HG03066 (cell line): ENCODE data around the gene RNF34.

ENCODE experiments used
- ATAC-seq: cut with Tn5 transposase; IDR thresholded peaks from one replicate; pipeline ENCODE4 v1.9.1; 2021; ENCODE audit warnings: low read depth; ENCODE audit not compliant: unreplicated experiment

The RNF34 gene

GRCh38 chr12:121388421-121388981 lies 11.4 kb upstream of the RNF34 start:
- no peak for ATAC-seq

DNA sequence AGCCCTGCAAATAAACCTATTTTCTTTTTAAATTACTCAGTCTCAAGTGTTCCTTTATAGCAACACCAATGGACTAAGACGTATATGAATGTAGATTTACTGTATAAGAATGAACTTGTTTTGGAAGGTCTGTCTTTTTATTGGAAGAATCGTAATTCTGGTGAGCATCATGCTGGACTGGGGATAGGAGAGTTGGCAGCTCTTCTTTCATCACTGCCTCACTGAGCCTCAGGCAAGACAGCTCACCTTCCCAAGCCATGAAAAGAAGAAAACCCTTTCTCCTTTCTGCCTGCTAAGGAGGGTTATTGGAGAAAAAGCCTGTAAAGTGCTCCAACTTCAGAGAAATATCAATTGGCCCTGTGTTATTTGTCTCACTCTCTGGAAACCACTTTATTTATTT lies 9.1 kb upstream of the RNF34 start:
- no peak for ATAC-seq

- peak; percentile 56 for ATAC-seq
Measured at GRCh38 chr12:121391619-121392324, 8.1 kb upstream of the RNF34 start.

GRCh38 chr12:121392325-121392716 lies 7.6 kb upstream of the RNF34 start:
- no peak for ATAC-seq

DNA sequence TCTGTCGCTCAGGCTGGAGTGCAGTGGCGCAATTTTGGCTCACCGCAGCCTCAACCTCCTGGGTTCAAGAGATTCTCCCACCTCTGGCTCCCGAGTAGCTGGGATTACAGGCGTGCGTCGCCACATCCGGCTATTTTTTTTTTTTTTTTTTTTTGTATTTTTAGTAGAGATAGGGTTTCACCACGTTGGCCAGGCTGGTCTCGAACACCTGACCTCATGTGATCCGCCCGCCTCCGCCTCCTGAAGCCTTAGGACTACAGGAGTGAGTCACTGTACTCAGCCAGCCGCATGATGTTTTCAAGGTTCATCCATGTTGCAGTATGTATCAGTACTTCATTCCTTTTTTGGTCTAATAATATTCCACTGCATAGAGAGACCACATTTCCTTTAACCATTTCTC lies 2.4 kb upstream of the RNF34 start:
- ATAC-seq, result no peak

DNA sequence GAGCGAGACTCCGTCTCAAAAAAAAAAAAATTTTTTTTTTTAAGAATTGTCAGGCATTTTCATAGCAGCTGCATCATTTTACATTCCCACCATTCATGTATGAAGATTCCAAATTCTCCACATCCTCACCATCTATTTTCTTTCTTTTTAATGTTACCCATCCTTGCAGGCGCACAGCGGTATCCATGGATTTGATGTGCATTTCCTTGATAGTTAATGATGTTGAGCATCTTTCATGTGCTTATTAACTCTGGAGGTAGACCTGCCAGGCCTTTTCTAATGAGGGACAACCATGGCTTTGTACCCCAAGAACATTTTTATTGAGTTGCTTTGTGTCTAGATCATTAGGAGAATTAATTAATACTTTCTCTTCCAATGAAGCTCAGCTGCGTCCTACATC lies 1.6 kb upstream of the RNF34 start:
- no peak for ATAC-seq

- ATAC-seq, result peak; percentile 30
Measured at GRCh38 chr12:121400332-121401139, 618 bp downstream of the RNF34 start.

GRCh38 chr12:121403721-121404120 lies 3.8 kb downstream of the RNF34 start:
- no peak for ATAC-seq

- no peak for ATAC-seq
Measured at GRCh38 chr12:121404734-121405133, 4.8 kb downstream of the RNF34 start.

DNA sequence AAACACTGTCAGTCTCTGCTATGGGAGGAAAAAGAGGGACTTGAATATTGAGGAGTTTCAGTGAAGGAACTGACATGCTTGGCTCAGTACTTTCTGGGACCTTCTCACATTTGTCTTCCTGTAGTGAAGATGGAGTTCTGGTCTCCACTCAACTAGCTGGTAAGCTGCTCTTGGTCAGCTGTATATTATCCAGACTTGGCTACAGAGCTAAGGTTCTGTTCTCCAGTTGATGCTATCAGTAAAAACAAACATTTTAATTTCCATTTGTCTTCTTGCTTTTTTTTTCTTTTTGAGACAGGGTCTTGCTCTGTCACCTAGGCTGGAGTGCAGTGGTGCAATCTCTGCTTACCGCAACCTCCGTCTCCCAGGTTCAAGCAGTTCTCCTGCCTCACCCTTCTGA lies 5.3 kb downstream of the RNF34 start:
- ATAC-seq, result no peak

DNA sequence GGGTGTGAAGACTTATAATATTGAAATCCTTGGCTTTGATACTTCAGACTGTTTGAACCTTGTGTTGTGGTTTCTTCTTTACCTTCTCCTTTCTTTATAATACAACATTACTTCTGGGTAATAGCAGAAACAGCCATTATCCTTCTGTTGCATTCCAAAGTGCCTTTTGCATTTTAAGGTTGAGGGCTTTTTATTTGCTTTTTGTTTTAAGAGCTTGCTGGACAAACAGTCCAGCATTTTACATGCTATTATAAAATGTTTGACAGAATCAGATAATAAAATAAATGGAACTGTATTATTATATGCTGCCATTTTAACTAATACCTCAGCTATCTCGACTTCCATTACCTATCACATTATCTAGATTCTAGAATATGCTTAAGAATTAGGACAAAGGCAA lies 14.0 kb downstream of the RNF34 start:
- no peak for ATAC-seq

DNA sequence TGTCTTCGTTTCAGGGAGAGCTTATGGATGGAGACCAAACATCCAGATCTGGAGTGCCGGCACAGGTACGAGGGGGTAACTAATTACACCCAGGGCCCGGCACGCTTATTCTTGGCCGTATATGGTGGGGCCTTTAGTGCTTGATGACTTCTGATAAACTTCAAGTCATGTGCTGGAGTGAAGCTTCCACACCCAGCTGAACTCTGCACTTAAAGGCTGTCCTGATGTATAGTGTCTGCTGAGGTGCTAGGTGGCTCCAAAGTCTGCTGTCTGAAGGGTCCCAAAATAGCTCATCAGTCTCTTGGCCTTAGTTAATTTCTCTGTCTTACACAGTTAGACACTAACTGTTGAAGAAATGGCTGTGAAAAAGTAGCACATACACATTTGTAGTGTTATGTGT lies 17.9 kb downstream of the RNF34 start:
- ATAC-seq, result no peak

- ATAC-seq, result no peak
Measured at GRCh38 chr12:121420109-121420508, 20.2 kb downstream of the RNF34 start.

DNA sequence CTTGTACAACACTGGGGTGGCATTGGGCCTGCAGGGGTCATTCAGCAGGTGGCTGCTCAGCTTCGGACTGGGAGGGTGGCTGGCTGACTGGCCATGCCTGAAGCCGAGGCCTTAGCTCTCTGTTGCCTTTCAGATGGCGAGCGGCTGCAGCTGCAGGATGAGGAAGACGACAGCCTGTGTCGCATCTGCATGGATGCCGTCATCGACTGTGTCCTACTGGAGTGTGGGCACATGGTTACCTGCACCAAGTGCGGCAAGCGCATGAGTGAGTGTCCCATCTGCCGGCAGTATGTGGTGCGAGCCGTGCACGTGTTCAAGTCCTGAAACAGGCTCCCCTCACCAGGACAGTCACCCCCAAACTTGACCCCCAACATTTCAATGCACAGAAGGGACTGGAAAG lies 23.3 kb downstream of the RNF34 start:
- no peak for ATAC-seq

GRCh38 chr12:121423682-121424623 lies 24.0 kb downstream of the RNF34 start:
- ATAC-seq, result no peak

DNA sequence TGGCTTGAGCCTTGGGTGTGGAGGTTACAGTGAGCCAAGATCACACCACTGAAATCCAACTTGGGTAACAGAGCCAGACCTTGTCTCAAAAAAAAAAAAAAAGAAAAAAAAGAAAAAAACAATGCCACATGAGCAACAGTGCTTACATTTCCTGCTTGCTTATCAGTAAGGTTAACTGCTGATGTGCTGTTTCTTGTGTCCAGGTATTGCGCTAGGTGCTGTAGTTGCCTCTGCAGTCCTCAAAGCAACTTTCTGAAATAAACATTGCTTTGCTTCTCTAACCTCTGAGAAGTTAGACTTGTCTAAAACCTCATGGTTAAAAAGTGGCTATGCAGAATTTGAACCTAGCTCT lies 24.7 kb downstream of the RNF34 start:
- no peak for ATAC-seq

DNA sequence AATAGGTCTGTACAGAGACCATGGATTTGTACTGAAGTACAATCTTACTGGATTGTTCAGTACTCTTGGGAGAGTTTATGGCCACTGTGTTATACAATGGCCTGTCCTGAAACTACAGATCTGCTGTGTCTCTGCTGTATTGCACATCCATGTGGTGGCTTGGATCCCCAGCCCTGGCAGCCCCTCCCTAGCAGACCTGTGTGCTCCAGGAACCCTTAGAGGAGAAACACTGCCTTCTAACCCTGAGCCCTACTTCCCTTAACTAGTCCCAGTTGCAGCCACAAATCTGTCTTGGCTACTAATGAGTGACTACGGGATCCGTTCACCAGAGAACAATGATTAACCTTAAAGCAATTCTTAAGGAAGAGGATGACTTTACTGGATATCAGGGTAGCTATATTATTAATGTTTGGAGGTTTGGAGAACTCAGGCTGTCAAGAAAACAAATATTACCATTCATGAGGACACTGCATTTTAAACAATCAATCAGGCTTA lies 27.7 kb downstream of the RNF34 start:
- no peak for ATAC-seq

GRCh38 chr12:121428883-121429282 lies 29.0 kb downstream of the RNF34 start:
- ATAC-seq, result no peak

DNA sequence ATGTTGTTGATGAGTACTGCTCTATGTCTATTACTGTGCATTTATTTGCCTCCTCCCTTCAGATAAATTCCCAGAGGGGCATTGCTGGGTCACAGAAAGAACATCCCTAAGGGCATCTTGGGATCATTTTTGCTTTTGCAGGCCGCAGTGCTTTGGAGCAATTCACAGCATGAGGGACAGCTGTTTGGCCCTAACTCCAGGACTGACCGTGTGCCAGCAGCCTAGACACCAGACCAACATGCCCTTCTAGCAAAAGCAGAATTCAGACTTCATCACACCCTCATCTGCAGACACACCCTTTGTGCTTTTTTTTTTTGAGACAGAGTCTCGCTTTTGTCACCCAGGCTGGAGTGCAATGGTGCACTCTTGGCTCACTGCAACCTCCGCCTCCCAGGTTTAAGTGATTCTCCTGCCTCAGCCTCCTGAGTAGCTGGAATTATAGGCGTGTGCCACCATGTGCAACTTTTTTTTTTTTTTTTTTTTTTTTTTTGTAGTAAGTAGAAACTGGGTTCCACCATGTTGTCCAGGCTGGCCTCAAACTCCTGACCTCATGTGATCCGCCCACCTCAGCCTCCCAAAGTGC lies 31.0 kb downstream of the RNF34 start:
- no peak for ATAC-seq

DNA sequence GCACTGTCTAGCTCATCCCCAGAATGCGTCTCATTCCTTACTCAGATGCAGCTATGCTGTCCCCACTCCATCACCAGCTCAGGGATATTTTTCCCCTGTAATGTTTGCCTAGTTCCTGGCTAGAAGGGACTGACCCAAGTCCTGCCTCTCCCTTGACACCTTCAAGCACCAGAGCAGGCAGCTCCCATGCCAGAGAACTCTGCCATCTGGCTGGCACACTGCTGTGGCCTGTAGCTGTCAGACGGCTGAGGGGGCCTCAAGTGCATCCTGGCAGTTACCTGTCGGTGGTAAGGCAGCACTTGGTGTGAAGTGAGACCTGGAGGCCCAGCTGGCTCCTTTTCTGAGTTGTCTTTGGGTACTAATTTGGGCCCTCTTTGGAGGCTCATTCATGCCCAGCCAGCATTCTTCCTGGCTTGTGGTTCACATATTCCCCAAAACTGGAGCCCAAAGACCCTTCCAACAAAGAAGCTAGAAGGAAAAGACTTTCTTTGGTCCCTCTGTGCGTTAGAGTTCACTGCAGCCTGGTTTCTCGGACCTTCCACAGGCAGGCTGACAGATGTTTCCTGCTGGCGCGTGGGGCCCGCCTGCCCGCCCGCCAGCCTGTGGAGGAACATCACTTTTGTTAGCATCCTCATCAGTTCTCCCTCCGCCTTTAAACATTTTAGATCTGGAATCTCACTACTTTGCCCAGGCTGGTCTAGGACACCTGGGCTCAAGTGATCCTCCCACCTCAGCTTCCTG lies 33.0 kb downstream of the RNF34 start:
- ATAC-seq, result no peak
